DOHH2 (cell line): Measurements from ENCODE around the gene MYOG.

Experiments
- H3F3A ChIP-seq: fragments of 200-600 bp; sonication (generic), shearing (Covaris generic); 2 replicates; pipeline ENCODE4 v1.6.0; 2016; ENCODE audit warnings: antibody characterized with exemption, mild to moderate bottlenecking; ENCODE audit not compliant: control insufficient read depth, insufficient read depth
- H3K27ac ChIP-seq: fragments of 200-600 bp; sonication (generic); 2 replicates; pipeline ENCODE4 v1.5.1; 2014; ENCODE audit warnings: low read depth, mild to moderate bottlenecking, low read length, moderate library complexity
- H3K27me3 ChIP-seq: fragments of 200-600 bp; sonication (generic); 2 replicates; pipeline ENCODE4 v1.6.1; 2014; ENCODE audit warnings: mild to moderate bottlenecking, low read length, mixed read lengths; ENCODE audit not compliant: control insufficient read depth
- H3K36me3 ChIP-seq: fragments of 200-600 bp; sonication (generic); 2 replicates; pipeline ENCODE4 v1.6.1; 2014; ENCODE audit warnings: mild to moderate bottlenecking, low read length, moderate library complexity, mixed read lengths; ENCODE audit not compliant: control insufficient read depth
- H3K4me1 ChIP-seq: fragments of 200-600 bp; sonication (generic); 2 replicates; pipeline ENCODE4 v1.6.1; 2014; ENCODE audit warnings: mild to moderate bottlenecking, low read length, mixed read lengths; ENCODE audit not compliant: control insufficient read depth
- H3K4me2 ChIP-seq: fragments of 200-600 bp; sonication (generic); 2 replicates; pipeline ENCODE4 v1.6.0; 2014; ENCODE audit warnings: mild to moderate bottlenecking, low read length, moderate library complexity
- H3K4me3 ChIP-seq: fragments of 200-600 bp; sonication (generic); 2 replicates; pipeline ENCODE4 v1.5.1; 2014; ENCODE audit warnings: mild to moderate bottlenecking, low read length, mixed read lengths
- H3K79me2 ChIP-seq: fragments of 200-600 bp; sonication (generic); 2 replicates; pipeline ENCODE4 v1.6.1; 2014; ENCODE audit warnings: mild to moderate bottlenecking, low read length, mixed read lengths; ENCODE audit not compliant: control insufficient read depth
- H3K9me2 ChIP-seq: fragments of 200-600 bp; sonication (generic); replicated peaks from 2 replicates; pipeline ENCODE4 v1.6.1; 2014; ENCODE audit warnings: mild to moderate bottlenecking, low read length, mixed read lengths; ENCODE audit not compliant: control insufficient read depth
- H3K9me3 ChIP-seq: fragments of 200-600 bp; sonication (generic); 2 replicates; pipeline ENCODE4 v1.6.1; 2014; ENCODE audit warnings: antibody characterized with exemption, low read length, mixed read lengths; ENCODE audit not compliant: control insufficient read depth, insufficient read depth
- H4K20me1 ChIP-seq: fragments of 200-600 bp; sonication (generic); 2 replicates; pipeline ENCODE4 v1.6.0; 2014; ENCODE audit warnings: low read depth, mild to moderate bottlenecking, antibody characterized with exemption, low read length, moderate library complexity; ENCODE audit not compliant: control insufficient read depth, insufficient read depth
- CTCF ChIP-seq: fragments of 200-600 bp; sonication (generic); IDR thresholded peaks from one replicate; pipeline ENCODE4 v1.5.1; 2014; ENCODE audit warnings: antibody characterized with exemption, mild to moderate bottlenecking, low read depth, low read length; ENCODE audit not compliant: poor library complexity, severe bottlenecking
- EZH2phosphoT487 ChIP-seq: fragments of 200-600 bp; sonication (generic); IDR thresholded peaks from 2 replicates; pipeline ENCODE4 v1.6.1; 2017; ENCODE audit warnings: borderline replicate concordance, mild to moderate bottlenecking, antibody characterized with exemption, low read length, moderate library complexity, mixed read lengths

MYOG gene

GRCh38 chr1:203065986-203066385, 19.8 kb downstream of the MYOG start:
- Histone ChIP-seq H3K27ac (no peak overlapping the region), H3K4me1 (peaks cover 8% of the 10 kb centered on the region), H3K27me3 (no peaks in the 10 kb centered on the region; the same call in 1 of the 2 replicates), H3K36me3 (no peaks in the 10 kb centered on the region), H3K4me3 (no peak overlapping the region), H3K9me2 (no peaks in the 10 kb centered on the region), H3K4me2 (no peak overlapping the region), H3K79me2 (no peaks in the 10 kb centered on the region), H4K20me1 (no peaks in the 10 kb centered on the region), H3F3A (no peaks in the 10 kb centered on the region), H3K9me3 (no peaks in the 10 kb centered on the region)
- TF ChIP-seq CTCF (no peak), EZH2phosphoT487 (no peak)

DNA sequence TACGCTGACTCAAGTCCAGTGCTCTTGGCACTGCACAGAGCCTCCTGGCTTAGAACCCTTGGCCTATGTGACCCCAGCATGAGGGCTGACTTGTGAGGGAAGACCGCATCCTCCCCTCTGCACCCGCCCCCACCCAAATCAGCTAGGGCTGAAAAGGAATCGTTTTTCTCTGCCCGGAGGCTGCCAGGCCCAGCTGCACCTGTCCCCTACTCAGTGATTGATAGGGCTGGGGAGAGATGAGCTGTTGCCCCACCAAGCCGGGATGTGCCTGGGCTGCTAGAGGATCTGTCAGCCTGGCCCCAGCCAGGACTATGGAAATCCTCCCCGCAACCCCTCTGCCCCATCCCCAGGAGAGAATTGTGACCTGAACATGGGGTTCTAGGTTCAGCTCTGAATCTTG, 20.6 kb downstream of the MYOG start:
- Histone ChIP-seq H3K27ac (no peak overlapping the region), H3K79me2 (no peaks in the 10 kb centered on the region), H3K36me3 (no peaks in the 10 kb centered on the region), H3K9me3 (no peaks in the 10 kb centered on the region), H3K4me1 (peaks cover 8% of the 10 kb centered on the region), H3K4me2 (no peak overlapping the region), H3K4me3 (no peak overlapping the region), H4K20me1 (no peaks in the 10 kb centered on the region), H3K9me2 (no peaks in the 10 kb centered on the region), H3K27me3 (no peaks in the 10 kb centered on the region; the same call in 1 of the 2 replicates), H3F3A (no peaks in the 10 kb centered on the region)
- no peak for TF ChIP-seq CTCF
- TF ChIP-seq EZH2phosphoT487: no peak

GRCh38 chr1:203063287-203063686, 22.5 kb downstream of the MYOG start:
- no peaks in the 10 kb centered on the region for H3F3A ChIP-seq
- no peak overlapping the region for H3K4me3 ChIP-seq
- no peak overlapping the region for H3K4me2 ChIP-seq
- H3K27ac ChIP-seq: no peak overlapping the region
- TF ChIP-seq CTCF (no peak), EZH2phosphoT487 (no peak)
- H3K9me2 ChIP-seq: no peaks in the 10 kb centered on the region
- H3K79me2 ChIP-seq: no peaks in the 10 kb centered on the region
- no peaks in the 10 kb centered on the region for H3K9me3 ChIP-seq
- H4K20me1 ChIP-seq: no peaks in the 10 kb centered on the region
- H3K36me3 ChIP-seq: no peaks in the 10 kb centered on the region
- H3K4me1 ChIP-seq: no peaks in the 10 kb centered on the region
- no peaks in the 10 kb centered on the region; the same call in 1 of the 2 replicates for H3K27me3 ChIP-seq
